HEK293 (cell line): ENCODE data around the gene IL17B.

Experiments
- KLF10 ChIP-seq: fragments of 450-650 bp; IDR thresholded peaks from 2 replicates; pipeline ENCODE4 v1.5.1; 2018; ENCODE audit warnings: missing biosample characterization, mild to moderate bottlenecking, missing genetic modification characterization
- KLF16 ChIP-seq: fragments of 450-650 bp; formaldehyde crosslinking; IDR thresholded peaks from 2 replicates; pipeline ENCODE4 v1.5.1; 2017; ENCODE audit warnings: missing biosample characterization, missing genetic modification characterization
- SP7 ChIP-seq: fragments of 450-650 bp; formaldehyde crosslinking; IDR thresholded peaks from 2 replicates; pipeline ENCODE4 v1.5.1; 2016; ENCODE audit warnings: missing biosample characterization, missing genetic modification characterization
- YY1 ChIP-seq: fragments of 450-650 bp; formaldehyde crosslinking; IDR thresholded peaks from 2 replicates; pipeline ENCODE4 v1.5.1; 2018; ENCODE audit warnings: missing biosample characterization, missing genetic modification characterization
- ZNF121 ChIP-seq: fragments of 450-650 bp; formaldehyde crosslinking; IDR thresholded peaks from 2 replicates; pipeline ENCODE4 v1.5.1; 2016; ENCODE audit warnings: missing biosample characterization, missing genetic modification characterization
- ZNF214 ChIP-seq: fragments of 450-650 bp; formaldehyde crosslinking; IDR thresholded peaks from 2 replicates; pipeline ENCODE4 v1.5.1; 2017; ENCODE audit warnings: missing biosample characterization, mild to moderate bottlenecking, missing genetic modification characterization, borderline replicate concordance
- TF ChIP-seq, protein P1 (sequence below): fragments of 450-650 bp; formaldehyde crosslinking; IDR thresholded peaks from 2 replicates; pipeline ENCODE4 v1.5.1; 2016; ENCODE audit warnings: missing biosample characterization, missing genetic modification characterization
- TF ChIP-seq, protein P2 (sequence below): fragments of 450-650 bp; formaldehyde crosslinking; IDR thresholded peaks from 2 replicates; pipeline ENCODE4 v1.5.1; 2017; ENCODE audit warnings: missing biosample characterization, missing genetic modification characterization
- TF ChIP-seq, protein P3 (sequence below): fragments of 450-650 bp; formaldehyde crosslinking; IDR thresholded peaks from 2 replicates; pipeline ENCODE4 v1.5.1; 2017; ENCODE audit warnings: missing biosample characterization, missing genetic modification characterization
- TF ChIP-seq, protein P4 (sequence below): fragments of 450-650 bp; formaldehyde crosslinking; IDR thresholded peaks from 2 replicates; pipeline ENCODE4 v1.5.1; 2016; ENCODE audit warnings: missing biosample characterization, missing genetic modification characterization, low read depth

DNA sequence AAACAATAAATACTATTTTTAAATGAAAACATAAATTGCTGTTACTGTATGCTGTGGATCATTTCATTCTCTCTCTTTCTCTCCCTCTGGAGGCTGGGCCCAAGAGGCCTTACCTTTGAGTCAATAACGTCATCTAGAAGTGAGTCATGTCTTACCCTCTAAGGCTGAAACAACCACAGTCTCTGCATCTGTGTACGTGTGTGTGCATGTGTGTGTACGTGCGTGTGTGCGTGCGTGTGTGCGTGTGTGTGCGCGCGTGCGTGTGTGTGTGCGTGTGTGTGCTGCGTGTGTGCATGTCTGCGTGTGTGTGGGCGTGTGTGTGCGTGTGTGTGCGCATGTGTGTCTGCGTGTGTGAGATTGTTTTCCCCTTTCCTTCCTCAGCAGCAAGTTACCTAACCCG lies 13.6 kb upstream of the IL17B start:
- TF ChIP-seq, protein P1, sequence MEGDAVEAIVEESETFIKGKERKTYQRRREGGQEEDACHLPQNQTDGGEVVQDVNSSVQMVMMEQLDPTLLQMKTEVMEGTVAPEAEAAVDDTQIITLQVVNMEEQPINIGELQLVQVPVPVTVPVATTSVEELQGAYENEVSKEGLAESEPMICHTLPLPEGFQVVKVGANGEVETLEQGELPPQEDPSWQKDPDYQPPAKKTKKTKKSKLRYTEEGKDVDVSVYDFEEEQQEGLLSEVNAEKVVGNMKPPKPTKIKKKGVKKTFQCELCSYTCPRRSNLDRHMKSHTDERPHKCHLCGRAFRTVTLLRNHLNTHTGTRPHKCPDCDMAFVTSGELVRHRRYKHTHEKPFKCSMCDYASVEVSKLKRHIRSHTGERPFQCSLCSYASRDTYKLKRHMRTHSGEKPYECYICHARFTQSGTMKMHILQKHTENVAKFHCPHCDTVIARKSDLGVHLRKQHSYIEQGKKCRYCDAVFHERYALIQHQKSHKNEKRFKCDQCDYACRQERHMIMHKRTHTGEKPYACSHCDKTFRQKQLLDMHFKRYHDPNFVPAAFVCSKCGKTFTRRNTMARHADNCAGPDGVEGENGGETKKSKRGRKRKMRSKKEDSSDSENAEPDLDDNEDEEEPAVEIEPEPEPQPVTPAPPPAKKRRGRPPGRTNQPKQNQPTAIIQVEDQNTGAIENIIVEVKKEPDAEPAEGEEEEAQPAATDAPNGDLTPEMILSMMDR (tag by site-specific recombination), result no peak
- no peak for TF ChIP-seq YY1 (tag by site-specific recombination)
- TF ChIP-seq ZNF214 (tag by site-specific recombination), result no peak
- no peak for TF ChIP-seq KLF10
- TF ChIP-seq, protein P2, sequence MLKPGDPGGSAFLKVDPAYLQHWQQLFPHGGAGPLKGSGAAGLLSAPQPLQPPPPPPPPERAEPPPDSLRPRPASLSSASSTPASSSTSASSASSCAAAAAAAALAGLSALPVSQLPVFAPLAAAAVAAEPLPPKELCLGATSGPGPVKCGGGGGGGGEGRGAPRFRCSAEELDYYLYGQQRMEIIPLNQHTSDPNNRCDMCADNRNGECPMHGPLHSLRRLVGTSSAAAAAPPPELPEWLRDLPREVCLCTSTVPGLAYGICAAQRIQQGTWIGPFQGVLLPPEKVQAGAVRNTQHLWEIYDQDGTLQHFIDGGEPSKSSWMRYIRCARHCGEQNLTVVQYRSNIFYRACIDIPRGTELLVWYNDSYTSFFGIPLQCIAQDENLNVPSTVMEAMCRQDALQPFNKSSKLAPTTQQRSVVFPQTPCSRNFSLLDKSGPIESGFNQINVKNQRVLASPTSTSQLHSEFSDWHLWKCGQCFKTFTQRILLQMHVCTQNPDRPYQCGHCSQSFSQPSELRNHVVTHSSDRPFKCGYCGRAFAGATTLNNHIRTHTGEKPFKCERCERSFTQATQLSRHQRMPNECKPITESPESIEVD (tag by site-specific recombination), result no peak
- TF ChIP-seq, protein P3, sequence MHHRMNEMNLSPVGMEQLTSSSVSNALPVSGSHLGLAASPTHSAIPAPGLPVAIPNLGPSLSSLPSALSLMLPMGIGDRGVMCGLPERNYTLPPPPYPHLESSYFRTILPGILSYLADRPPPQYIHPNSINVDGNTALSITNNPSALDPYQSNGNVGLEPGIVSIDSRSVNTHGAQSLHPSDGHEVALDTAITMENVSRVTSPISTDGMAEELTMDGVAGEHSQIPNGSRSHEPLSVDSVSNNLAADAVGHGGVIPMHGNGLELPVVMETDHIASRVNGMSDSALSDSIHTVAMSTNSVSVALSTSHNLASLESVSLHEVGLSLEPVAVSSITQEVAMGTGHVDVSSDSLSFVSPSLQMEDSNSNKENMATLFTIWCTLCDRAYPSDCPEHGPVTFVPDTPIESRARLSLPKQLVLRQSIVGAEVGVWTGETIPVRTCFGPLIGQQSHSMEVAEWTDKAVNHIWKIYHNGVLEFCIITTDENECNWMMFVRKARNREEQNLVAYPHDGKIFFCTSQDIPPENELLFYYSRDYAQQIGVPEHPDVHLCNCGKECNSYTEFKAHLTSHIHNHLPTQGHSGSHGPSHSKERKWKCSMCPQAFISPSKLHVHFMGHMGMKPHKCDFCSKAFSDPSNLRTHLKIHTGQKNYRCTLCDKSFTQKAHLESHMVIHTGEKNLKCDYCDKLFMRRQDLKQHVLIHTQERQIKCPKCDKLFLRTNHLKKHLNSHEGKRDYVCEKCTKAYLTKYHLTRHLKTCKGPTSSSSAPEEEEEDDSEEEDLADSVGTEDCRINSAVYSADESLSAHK (tag by site-specific recombination), result no peak
- no peak for TF ChIP-seq KLF16
- peak; percentile 41; the same call in 1 of the 2 replicates for TF ChIP-seq SP7 (tag by site-specific recombination)
- TF ChIP-seq, protein P4, sequence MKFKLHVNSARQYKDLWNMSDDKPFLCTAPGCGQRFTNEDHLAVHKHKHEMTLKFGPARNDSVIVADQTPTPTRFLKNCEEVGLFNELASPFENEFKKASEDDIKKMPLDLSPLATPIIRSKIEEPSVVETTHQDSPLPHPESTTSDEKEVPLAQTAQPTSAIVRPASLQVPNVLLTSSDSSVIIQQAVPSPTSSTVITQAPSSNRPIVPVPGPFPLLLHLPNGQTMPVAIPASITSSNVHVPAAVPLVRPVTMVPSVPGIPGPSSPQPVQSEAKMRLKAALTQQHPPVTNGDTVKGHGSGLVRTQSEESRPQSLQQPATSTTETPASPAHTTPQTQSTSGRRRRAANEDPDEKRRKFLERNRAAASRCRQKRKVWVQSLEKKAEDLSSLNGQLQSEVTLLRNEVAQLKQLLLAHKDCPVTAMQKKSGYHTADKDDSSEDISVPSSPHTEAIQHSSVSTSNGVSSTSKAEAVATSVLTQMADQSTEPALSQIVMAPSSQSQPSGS (tag by site-specific recombination), result no peak
- TF ChIP-seq ZNF121 (tag by site-specific recombination), result no peak
